ENCODE measurements around the gene KCNN1.

GRCh38 chr19:18008814-18009213 lies 41.9 kb downstream of the KCNN1 start:
- TF ChIP-seq ZFP30 (CRISPR knock-in tag; IDR thresholded peaks at IDR 0.05) (no peak), BACH2 (CRISPR knock-in tag; IDR thresholded peaks at IDR 0.05; ENCODE audit: borderline replicate concordance) (no peak), POU6F1 (CRISPR knock-in tag; IDR thresholded peaks at IDR 0.05; ENCODE audit: borderline replicate concordance, low read depth) (no peak), GLIS3 (CRISPR knock-in tag; IDR thresholded peaks at IDR 0.05) (no peak), CSRNP3 (CRISPR knock-in tag; IDR thresholded peaks at IDR 0.05) (no peak)

Data from SK-N-SH treated with all-trans-retinoic acid at 6 μM for 48 hours (cell line).